Body of pancreas (tissue), 4 donors: ENCODE measurements around the gene TRPV3. TPM values are rescaled to one million over a fixed set of nuclear protein-coding genes. Genes with fewer than 3 reads are reported as not detected.

Experiments
- ATAC-seq: fragments of 150-250 bp; one replicate; pipeline ENCODE4 v1.9.1; 2016
- DNase-seq, 4 donors: peaks; one replicate each; pipeline ENCODE4 v3.0.0-alpha.2; 2019
- H3K27ac ChIP-seq, 4 donors: fragments of 200-600 bp; sonication (generic); 1 replicate in 3 of 4; 2 replicates in 1 of 4; pipeline versions ENCODE4 v1.5.1 to v1.6.1; 2016 to 2019; ENCODE audit warnings: mild to moderate bottlenecking in 1 of 4, mixed read lengths in 1 of 4, moderate library complexity in 1 of 4
- H3K27me3 ChIP-seq, 2 donors: fragments of 200-600 bp; sonication (generic); one replicate each; pipeline ENCODE4 v1.6.0; 2016; ENCODE audit warnings: mild to moderate bottlenecking in 1 of 2
- H3K36me3 ChIP-seq, 2 donors: fragments of 200-600 bp; sonication (generic); replicated peaks in 1 of 2; 2 replicates each; pipeline ENCODE4 v1.5.1; 2016; ENCODE audit warnings: low read depth in 2 of 2; ENCODE audit not compliant: insufficient read depth in 1 of 2
- H3K4me1 ChIP-seq: fragments of 200-600 bp; sonication (generic); one replicate; pipeline ENCODE4 v1.6.0; 2016
- H3K4me3 ChIP-seq, 2 donors: fragments of 200-600 bp; sonication (generic); 1 replicate in 1 of 2; 2 replicates in 1 of 2; pipeline ENCODE4 v1.5.1; 2016 to 2019
- H3K9me3 ChIP-seq, 3 donors: fragments of 200-600 bp; sonication (generic); 1 replicate in 2 of 3; 2 replicates in 1 of 3; pipeline ENCODE4 v1.5.1; 2016
- POLR2A ChIP-seq, 3 donors: fragments of 450-650 bp; IDR thresholded peaks; one replicate each; pipeline ENCODE4 v1.6.1; 2016; ENCODE audit warnings: antibody characterized with exemption in 3 of 3, mild to moderate bottlenecking in 2 of 3
- WGBS, 2 donors: methylation state at CpG; one replicate each; pipeline ENCODE4 v1.1.5; 2017; 5-methylcytosine and 5-hydroxymethylcytosine counted together
- intact Hi-C: fragments of 100-400 bp; cut with DNase I; formaldehyde crosslinking; loops from one replicate; pipeline ENCODE4 v1.15.1; 2023
- total RNA-seq, 2 donors: library from RNA; depleted of rRNA; stranded (reverse); fragments of >200 nt; gene quantifications; one replicate each; pipeline ENCODE4 v1.1.0, GENCODE V29; 2016
- TF ChIP-seq, protein P1 (sequence below), 7 experiments: fragments of 450-650 bp in 4 of 7; fragments of 200-600 bp in 3 of 7; sonication (generic) in 3 of 7; IDR thresholded peaks; one replicate each; pipeline ENCODE4 v1.5.1; 2016 to 2019; ENCODE audit warnings: antibody characterized with exemption in 7 of 7

Gene TRPV3
- total RNA-seq, 2 donors from 2014 or later: 0.33 TPM; not detected in 1

GRCh38 chr17:3559270-3559645, 1.6 kb upstream of the TRPV3 start:
- 70 to 73% methylated on average over 7 to 9 of the region's 9 CpGs for whole genome bisulfite sequencing, 2 donors
- Histone ChIP-seq H3K4me3 (no peak overlapping the region), H3K36me3 (no peaks in the 10 kb centered on the region), H3K9me3 (no peaks in the 10 kb centered on the region), H3K27ac (no peak overlapping the region), H3K4me1 (peaks cover 5% of the 10 kb centered on the region), H3K27me3 (no peaks in the 10 kb centered on the region)
- no peak for ATAC-seq
- intact Hi-C loops: no loop called here
- TF ChIP-seq POLR2A (IDR thresholded peaks at IDR 0.05): no peak
- TF ChIP-seq, protein P1, sequence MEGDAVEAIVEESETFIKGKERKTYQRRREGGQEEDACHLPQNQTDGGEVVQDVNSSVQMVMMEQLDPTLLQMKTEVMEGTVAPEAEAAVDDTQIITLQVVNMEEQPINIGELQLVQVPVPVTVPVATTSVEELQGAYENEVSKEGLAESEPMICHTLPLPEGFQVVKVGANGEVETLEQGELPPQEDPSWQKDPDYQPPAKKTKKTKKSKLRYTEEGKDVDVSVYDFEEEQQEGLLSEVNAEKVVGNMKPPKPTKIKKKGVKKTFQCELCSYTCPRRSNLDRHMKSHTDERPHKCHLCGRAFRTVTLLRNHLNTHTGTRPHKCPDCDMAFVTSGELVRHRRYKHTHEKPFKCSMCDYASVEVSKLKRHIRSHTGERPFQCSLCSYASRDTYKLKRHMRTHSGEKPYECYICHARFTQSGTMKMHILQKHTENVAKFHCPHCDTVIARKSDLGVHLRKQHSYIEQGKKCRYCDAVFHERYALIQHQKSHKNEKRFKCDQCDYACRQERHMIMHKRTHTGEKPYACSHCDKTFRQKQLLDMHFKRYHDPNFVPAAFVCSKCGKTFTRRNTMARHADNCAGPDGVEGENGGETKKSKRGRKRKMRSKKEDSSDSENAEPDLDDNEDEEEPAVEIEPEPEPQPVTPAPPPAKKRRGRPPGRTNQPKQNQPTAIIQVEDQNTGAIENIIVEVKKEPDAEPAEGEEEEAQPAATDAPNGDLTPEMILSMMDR (IDR thresholded peaks at IDR 0.05): no peak
- DNase-seq: no peak

- Histone ChIP-seq H3K9me3 (no peaks in the 10 kb centered on the region), H3K27ac (no peak overlapping the region), H3K36me3 (no peaks in the 10 kb centered on the region), H3K4me3 (no peak overlapping the region), H3K27me3 (no peaks in the 10 kb centered on the region), H3K4me1 (peaks cover 5% of the 10 kb centered on the region)
- intact Hi-C loops: no loop called here
- DNase-seq (peak in 1 of 4 donors; percentile 25), ATAC-seq (no peak)
- 30 to 37% methylated on average over 3 to 25 of the region's 25 CpGs for WGBS, 2 donors
- TF ChIP-seq POLR2A (IDR thresholded peaks at IDR 0.05): no peak
- TF ChIP-seq, protein P1 (IDR thresholded peaks at IDR 0.05): no peak
Measured at GRCh38 chr17:3558603-3559269, 1.1 kb upstream of the TRPV3 start.

GRCh38 chr17:3556916-3557767, 470 bp downstream of the TRPV3 start:
- Histone ChIP-seq H3K4me1 (peaks cover 5% of the 10 kb centered on the region), H3K9me3 (no peaks in the 10 kb centered on the region), H3K4me3 (no peak overlapping the region), H3K27me3 (no peaks in the 10 kb centered on the region), H3K36me3 (no peaks in the 10 kb centered on the region), H3K27ac (no peak overlapping the region)
- TF ChIP-seq POLR2A (IDR thresholded peaks at IDR 0.05): no peak
- TF ChIP-seq, protein P1 (IDR thresholded peaks at IDR 0.05): no peak
- ATAC-seq (no peak), DNase-seq (no peak)
- 36 to 70% methylated on average over 8 to 15 of the region's 15 CpGs for WGBS, 2 donors
- intact Hi-C loops: no loop called here

- DNase-seq (no peak), ATAC-seq (no peak)
- no peak overlapping the region for H3K27ac ChIP-seq
- no peak overlapping the region for H3K4me3 ChIP-seq
- no peaks in the 10 kb centered on the region for H3K27me3 ChIP-seq
- WGBS, 2 donors: 88 to 91% methylated on average over 12 to 17 of the region's 19 CpGs
- H3K36me3 ChIP-seq: no peaks in the 10 kb centered on the region
- H3K9me3 ChIP-seq: no peaks in the 10 kb centered on the region
- TF ChIP-seq, protein P1 (IDR thresholded peaks at IDR 0.05): no peak
- no peak for TF ChIP-seq POLR2A (IDR thresholded peaks at IDR 0.05)
- peaks cover 5% of the 10 kb centered on the region for H3K4me1 ChIP-seq
- intact Hi-C loops: no loop called here
Measured at GRCh38 chr17:3556239-3556915, 1.2 kb downstream of the TRPV3 start.
